Activated T-helper 9 cell treated with anti-CD3 and anti-CD28 coated beads, Interleukin-2, amount 50 U/mL, for 16 hours (primary cell): ENCODE measurements around the gene RAD9A.

Experiments
- DNase-seq: peaks from one replicate; pipeline ENCODE4 v3.0.0-alpha.2; 2020; ENCODE audit warnings: low read depth

RAD9A gene

DNA sequence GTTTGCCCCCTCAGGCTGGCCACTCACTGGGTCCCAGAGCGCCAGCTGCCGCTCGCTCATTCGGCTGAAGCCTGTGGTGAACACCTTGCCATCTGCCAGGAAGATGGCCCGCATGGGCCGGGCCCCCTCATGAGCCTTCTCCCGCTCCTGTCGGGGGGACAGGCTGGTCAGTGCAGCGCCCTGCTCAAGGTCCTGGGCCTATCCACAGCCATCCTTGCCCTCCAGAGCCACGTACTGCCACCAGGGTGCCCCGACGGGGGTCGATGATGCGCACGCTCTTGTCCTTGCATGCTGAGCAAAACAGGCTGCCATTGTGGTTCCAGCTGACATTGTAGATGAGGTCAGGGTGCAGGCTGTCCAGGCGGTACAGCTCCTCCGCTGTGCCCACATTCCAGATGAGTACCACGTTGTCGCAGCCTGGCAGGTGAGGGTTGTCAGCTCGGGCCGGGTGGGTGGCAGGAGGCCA is 49.3 kb downstream of the RAD9A start:
- DNase-seq, result no peak

DNA sequence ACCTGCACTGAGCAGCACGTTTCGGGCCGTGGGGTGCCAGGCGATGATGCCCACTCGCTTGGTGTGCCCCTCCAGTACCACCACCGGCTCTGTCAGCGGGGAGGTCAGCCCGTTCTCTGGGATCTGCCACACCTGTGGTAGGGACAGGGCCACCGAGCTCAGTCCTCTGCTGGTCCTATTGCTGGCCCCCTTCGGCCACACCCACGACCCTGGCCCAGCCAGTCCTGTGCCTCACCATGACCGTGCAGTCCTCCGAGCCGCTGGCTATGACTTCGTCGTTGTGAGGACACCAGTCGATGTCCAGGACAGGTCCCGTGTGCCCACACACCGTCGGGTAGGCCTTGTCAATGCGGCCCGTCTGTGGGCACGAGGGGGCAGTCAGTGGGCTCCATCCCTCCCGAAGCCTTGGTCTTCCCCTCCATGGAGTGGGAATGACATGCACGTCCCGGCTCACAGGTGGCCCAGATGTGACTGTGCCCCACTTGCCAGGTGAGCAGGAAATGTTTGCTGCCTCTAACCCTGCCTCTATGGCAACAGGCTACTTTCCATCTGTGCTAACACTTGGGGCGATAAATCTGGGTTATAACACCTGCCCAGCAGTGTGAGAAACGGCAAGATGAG is 50.1 kb downstream of the RAD9A start:
- DNase-seq, result no peak

DNA sequence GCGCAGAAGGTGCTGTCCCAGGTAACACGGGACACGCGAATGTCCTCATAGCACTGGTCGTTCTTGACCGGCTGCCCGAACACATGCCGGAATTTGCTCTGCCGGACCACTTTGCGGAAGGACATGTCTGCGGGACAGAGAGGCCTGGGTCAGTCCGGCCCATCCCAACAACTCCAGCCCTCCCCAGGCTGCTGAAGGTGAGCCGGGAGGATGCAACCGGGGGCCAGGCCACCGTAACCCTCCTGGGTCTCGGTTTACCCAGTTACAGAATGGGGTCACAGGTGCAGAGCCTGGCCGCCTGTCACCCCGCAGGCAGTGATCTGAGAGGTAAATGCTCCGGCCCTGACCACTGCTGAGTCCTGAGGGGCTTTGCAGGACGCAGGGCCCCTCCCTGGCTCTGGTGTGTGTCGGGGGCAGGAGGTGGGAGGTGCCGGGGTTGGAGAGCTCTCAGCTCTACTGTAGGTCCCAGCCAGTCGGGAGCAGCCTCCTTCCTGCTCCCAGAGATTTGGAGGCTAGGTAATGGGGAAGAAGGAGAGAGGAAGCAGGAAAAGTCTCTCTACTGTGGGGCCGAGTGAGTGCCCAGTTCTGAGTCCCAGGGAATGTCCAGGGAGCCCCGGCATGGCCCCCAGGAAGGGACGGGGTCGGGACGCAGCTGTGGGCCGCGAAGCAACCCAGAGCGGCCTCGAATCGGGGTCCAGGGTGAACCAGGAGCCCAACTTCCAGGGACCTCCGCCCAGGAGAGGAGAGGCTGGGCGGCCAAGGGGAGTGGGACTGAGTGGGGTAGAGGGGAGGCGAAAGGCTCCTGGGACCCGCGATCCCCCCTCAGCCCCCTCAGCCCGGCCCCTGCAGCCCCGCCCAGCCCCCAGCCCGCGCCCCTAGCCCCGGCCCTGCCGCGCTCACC is 51.0 kb downstream of the RAD9A start:
- DNase-seq, result no peak

DNA sequence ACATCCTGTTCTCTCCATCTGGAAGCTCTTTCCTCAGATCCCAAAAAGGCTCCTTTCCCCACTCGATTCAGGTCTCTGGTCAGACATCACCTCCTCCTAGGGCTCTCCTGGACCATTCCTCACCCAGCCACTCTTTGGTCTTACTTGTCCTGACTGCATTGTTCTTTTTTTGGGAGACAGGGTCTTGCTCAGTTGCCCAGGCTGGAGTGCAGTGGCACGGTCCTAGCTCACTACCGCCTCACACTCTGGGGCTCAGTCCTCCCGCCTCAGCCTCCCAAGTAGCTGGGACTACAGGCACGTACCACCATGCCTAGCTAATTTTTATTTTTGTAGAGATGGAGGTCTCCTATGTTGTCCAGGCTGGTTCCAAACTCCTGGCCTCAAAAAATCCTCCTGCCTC is 53.7 kb downstream of the RAD9A start:
- no peak for DNase-seq
